ENCODE results near the gene EML6. TPM values are rescaled to one million over a fixed set of nuclear protein-coding genes. Genes with fewer than 3 reads are reported as not detected.

The EML6 gene
- total RNA-seq, 1 experiment from 2014 or later: 1.5 TPM

DNA sequence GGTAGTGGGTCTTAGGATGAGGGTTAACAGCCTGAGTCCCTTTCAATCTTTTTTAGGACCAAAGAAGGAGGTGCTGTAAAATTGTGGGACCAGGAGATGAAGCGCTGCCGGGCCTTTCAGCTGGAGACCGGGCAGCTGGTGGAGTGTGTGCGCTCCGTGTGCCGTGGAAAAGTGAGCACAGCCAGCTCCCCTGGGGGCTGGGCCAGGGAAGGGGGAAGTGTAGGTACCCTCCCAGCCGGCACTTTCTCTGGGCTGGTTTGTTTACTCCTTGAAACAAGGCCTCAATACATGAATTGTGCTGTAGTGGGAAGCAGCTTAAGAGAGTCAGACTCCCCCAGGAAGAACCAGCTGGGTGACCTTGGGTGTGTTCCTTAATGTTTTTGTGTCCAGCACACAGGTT lies 236.7 kb downstream of the EML6 start:
- peaks cover 13 to 29% of the 10 kb centered on the region in 2 experiments for H3K4me1 Mint-ChIP-seq
- H3K4me1 ChIP-seq (ENCODE audit: insufficient read depth, low read length): no peaks in the 10 kb centered on the region
- H4K20me1 ChIP-seq (ENCODE audit: control insufficient read depth, insufficient read depth, insufficient read length): no peaks in the 10 kb centered on the region
- no peaks in the 10 kb centered on the region for H3K79me2 ChIP-seq (ENCODE audit: insufficient read depth, low read length)
- no peaks in the 10 kb centered on the region; the same call in 1 of the 2 replicates for H3K27me3 Mint-ChIP-seq (ENCODE audit: low read depth)
- no peak overlapping the region for H3T11ph ChIP-seq (ENCODE audit: low read length)
- no peaks in the 10 kb centered on the region for H3K23me2 ChIP-seq (ENCODE audit: insufficient read length, low read depth, low read length, poor library complexity, severe bottlenecking)
- no peak overlapping the region for H4K91ac ChIP-seq (ENCODE audit: insufficient read length, low read depth, low read length)
- no peak overlapping the region for H3K56ac ChIP-seq (ENCODE audit: insufficient read length, low read depth, low read length)
- no peak overlapping the region for H2BK20ac ChIP-seq (ENCODE audit: low read depth, low read length, poor library complexity, severe bottlenecking)
- no peaks in the 10 kb centered on the region for H3K27me3 ChIP-seq (ENCODE audit: insufficient read depth, low read length)
- no peaks in the 10 kb centered on the region for H3K79me1 ChIP-seq (ENCODE audit: insufficient read depth, low read depth, low read length, poor library complexity, severe bottlenecking)
- H3K4me3 Mint-ChIP-seq: no peak overlapping the region
- no peak overlapping the region for H3K4ac ChIP-seq (ENCODE audit: low read depth, low read length)
- H3K18ac ChIP-seq (ENCODE audit: insufficient read length, low read depth, low read length): no peak overlapping the region
- H3K9ac ChIP-seq (ENCODE audit: extremely low read depth, insufficient read length, low read length): no peak overlapping the region
- H2AK5ac ChIP-seq (ENCODE audit: insufficient read length, low read length): no peak overlapping the region
- no peaks in the 10 kb centered on the region for H3K9me3 ChIP-seq (ENCODE audit: control insufficient read depth, low read depth, low read length)
- H3K4me2 ChIP-seq (ENCODE audit: insufficient read depth, insufficient read length, low read length): no peak overlapping the region
- TF ChIP-seq, protein P1, sequence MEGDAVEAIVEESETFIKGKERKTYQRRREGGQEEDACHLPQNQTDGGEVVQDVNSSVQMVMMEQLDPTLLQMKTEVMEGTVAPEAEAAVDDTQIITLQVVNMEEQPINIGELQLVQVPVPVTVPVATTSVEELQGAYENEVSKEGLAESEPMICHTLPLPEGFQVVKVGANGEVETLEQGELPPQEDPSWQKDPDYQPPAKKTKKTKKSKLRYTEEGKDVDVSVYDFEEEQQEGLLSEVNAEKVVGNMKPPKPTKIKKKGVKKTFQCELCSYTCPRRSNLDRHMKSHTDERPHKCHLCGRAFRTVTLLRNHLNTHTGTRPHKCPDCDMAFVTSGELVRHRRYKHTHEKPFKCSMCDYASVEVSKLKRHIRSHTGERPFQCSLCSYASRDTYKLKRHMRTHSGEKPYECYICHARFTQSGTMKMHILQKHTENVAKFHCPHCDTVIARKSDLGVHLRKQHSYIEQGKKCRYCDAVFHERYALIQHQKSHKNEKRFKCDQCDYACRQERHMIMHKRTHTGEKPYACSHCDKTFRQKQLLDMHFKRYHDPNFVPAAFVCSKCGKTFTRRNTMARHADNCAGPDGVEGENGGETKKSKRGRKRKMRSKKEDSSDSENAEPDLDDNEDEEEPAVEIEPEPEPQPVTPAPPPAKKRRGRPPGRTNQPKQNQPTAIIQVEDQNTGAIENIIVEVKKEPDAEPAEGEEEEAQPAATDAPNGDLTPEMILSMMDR (conservative IDR thresholded peaks at IDR 0.05): no peak
- H3K23ac ChIP-seq (ENCODE audit: insufficient read length, low read depth, low read length): no peak overlapping the region
- H3K14ac ChIP-seq (ENCODE audit: insufficient read depth, low read length): no peak overlapping the region
- no peak overlapping the region for H4K5ac ChIP-seq (ENCODE audit: insufficient read length, low read depth, low read length)
- peak overlapping the region in 1 of 3 experiments; percentile 42; a peak in 1 of 7 replicates for H3K27ac Mint-ChIP-seq
- no peak overlapping the region for H2BK120ac ChIP-seq (ENCODE audit: low read depth, low read length, poor library complexity, severe bottlenecking)
- no peak overlapping the region for H4K8ac ChIP-seq (replicated peaks; ENCODE audit: insufficient read length, low read depth, low read length)
- H2BK15ac ChIP-seq (ENCODE audit: low read depth, low read length): no peak overlapping the region
- H2BK5ac ChIP-seq (ENCODE audit: insufficient read length, low read length): no peak overlapping the region
- WGBS (ENCODE audit: extremely low coverage, insufficient read length, low lambda C conversion rate): no CpG with 5 or more reads among the region's 7 CpGs
- no peak overlapping the region for H2AFZ ChIP-seq (ENCODE audit: low read length)
- no peak overlapping the region for H2BK12ac ChIP-seq (ENCODE audit: insufficient read length, low read depth, low read length)
- H3K36me3 Mint-ChIP-seq (ENCODE audit: insufficient read depth in 1 of 3, low read depth in 3 of 3): no peaks in the 10 kb centered on the region
- H3K9me3 Mint-ChIP-seq: no peaks in the 10 kb centered on the region
- H3K27ac ChIP-seq (ENCODE audit: insufficient read length, low read depth, low read length): no peak overlapping the region
- no peak for DNase-seq
